ENCODE data around the gene EXOC4. TPM values are rescaled to one million over a fixed set of nuclear protein-coding genes. Genes with fewer than 3 reads are reported as not detected.

EXOC4 gene
- total RNA-seq, 2 experiments from 2014 or later, result 58.0 to 59.9 TPM

GRCh38 chr7:133837224-133837623 lies 584.3 kb downstream of the EXOC4 start:
- intact Hi-C loops (cut with DNase I, micrococcal nuclease), result no loop called here
- POLR2A ChIA-PET, result no interaction called here
- CTCF ChIA-PET, result no interaction called here
- TF ChIP-seq, protein P1, sequence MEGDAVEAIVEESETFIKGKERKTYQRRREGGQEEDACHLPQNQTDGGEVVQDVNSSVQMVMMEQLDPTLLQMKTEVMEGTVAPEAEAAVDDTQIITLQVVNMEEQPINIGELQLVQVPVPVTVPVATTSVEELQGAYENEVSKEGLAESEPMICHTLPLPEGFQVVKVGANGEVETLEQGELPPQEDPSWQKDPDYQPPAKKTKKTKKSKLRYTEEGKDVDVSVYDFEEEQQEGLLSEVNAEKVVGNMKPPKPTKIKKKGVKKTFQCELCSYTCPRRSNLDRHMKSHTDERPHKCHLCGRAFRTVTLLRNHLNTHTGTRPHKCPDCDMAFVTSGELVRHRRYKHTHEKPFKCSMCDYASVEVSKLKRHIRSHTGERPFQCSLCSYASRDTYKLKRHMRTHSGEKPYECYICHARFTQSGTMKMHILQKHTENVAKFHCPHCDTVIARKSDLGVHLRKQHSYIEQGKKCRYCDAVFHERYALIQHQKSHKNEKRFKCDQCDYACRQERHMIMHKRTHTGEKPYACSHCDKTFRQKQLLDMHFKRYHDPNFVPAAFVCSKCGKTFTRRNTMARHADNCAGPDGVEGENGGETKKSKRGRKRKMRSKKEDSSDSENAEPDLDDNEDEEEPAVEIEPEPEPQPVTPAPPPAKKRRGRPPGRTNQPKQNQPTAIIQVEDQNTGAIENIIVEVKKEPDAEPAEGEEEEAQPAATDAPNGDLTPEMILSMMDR (IDR thresholded peaks at IDR 0.05), result no peak
- Mint-ChIP-seq H3K9me3 (peaks cover 3% of the 10 kb centered on the region), H3K4me1 (ENCODE audit: low read depth) (peaks cover 4% of the 10 kb centered on the region), H3K36me3 (ENCODE audit: low read depth) (peaks cover 14% of the 10 kb centered on the region), H3K27ac (no peak overlapping the region), H3K4me3 (no peak overlapping the region), H3K27me3 (no peaks in the 10 kb centered on the region)
- Histone ChIP-seq H3K27ac (ENCODE audit: low read depth in 1 of 2, low read length in 2 of 2) (no peak overlapping the region), H3K4me1 (ENCODE audit: insufficient read depth, low read length) (no peaks in the 10 kb centered on the region), H3K27me3 (ENCODE audit: control insufficient read depth in 1 of 2, insufficient read depth in 2 of 2, low read length in 2 of 2) (no peaks in the 10 kb centered on the region), H3K36me3 (ENCODE audit: insufficient read depth, low read length) (no peaks in the 10 kb centered on the region), H3K9me3 (ENCODE audit: control insufficient read depth in 1 of 2, insufficient read depth in 1 of 2, low read length in 2 of 2) (no peaks in the 10 kb centered on the region), H3K4me3 (ENCODE audit: low read length) (no peak overlapping the region)
- DNase-seq (no peak), ATAC-seq (ENCODE audit: poor library complexity) (no peak)

DNA sequence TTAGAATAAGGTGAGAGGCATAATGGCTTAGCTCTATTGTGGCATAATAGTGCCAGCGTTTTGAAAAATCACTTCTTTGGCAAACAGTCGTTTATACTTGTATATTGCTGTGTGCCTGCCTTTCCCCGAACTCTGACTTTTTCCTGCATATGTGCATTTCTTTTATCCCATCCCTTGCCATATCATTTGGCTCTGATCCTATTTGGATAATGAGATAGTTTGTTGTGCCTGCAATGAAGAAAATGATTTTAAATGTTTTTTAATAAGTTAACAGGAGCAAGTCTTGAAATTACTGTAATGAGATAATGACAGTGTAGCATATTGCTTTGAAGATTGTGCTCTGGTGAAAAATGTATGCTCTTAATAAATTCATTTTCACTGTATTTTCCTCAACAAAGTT lies 586.2 kb downstream of the EXOC4 start:
- H3K9me3 Mint-ChIP-seq, result peaks cover 3% of the 10 kb centered on the region
- no peaks in the 10 kb centered on the region for H3K4me1 ChIP-seq (ENCODE audit: insufficient read depth, low read length)
- H3K27me3 Mint-ChIP-seq, result no peaks in the 10 kb centered on the region
- no peak overlapping the region for H3K4me3 ChIP-seq (ENCODE audit: low read length)
- no peaks in the 10 kb centered on the region for H3K36me3 ChIP-seq (ENCODE audit: insufficient read depth, low read length)
- peaks cover 4% of the 10 kb centered on the region for H3K4me1 Mint-ChIP-seq (ENCODE audit: low read depth)
- no peak overlapping the region for H3K27ac ChIP-seq (ENCODE audit: low read depth in 1 of 2, low read length in 2 of 2)
- no peak overlapping the region for H3K4me3 Mint-ChIP-seq
- DNase-seq (no peak), ATAC-seq (ENCODE audit: poor library complexity) (no peak)
- peaks cover 17% of the 10 kb centered on the region for H3K36me3 Mint-ChIP-seq (ENCODE audit: low read depth)
- H3K9me3 ChIP-seq (ENCODE audit: control insufficient read depth in 1 of 2, insufficient read depth in 1 of 2, low read length in 2 of 2), result no peaks in the 10 kb centered on the region
- ChIA-PET POLR2A (no interaction called here), CTCF (no interaction called here)
- H3K27me3 ChIP-seq (ENCODE audit: control insufficient read depth in 1 of 2, insufficient read depth in 2 of 2, low read length in 2 of 2), result no peaks in the 10 kb centered on the region
- intact Hi-C loops (cut with DNase I, micrococcal nuclease), result no loop called here
- TF ChIP-seq, protein P1 (IDR thresholded peaks at IDR 0.05), result no peak
- no peak overlapping the region for H3K27ac Mint-ChIP-seq

- no peaks in the 10 kb centered on the region for H3K36me3 ChIP-seq (ENCODE audit: insufficient read depth, low read length)
- Mint-ChIP-seq H3K4me3 (no peak overlapping the region), H3K36me3 (ENCODE audit: low read depth) (peaks cover 17% of the 10 kb centered on the region), H3K4me1 (ENCODE audit: low read depth) (no peaks in the 10 kb centered on the region), H3K9me3 (peaks cover 3% of the 10 kb centered on the region), H3K27me3 (no peaks in the 10 kb centered on the region), H3K27ac (no peak overlapping the region)
- ChIA-PET CTCF (no interaction called here), POLR2A (interaction anchor here (0.7 kb wide), 1 partner anchor 112 kb away, joined by 4 read pairs; no protein-coding TSS in a partner anchor)
- no peaks in the 10 kb centered on the region for H3K4me1 ChIP-seq (ENCODE audit: insufficient read depth, low read length)
- TF ChIP-seq, protein P1 (IDR thresholded peaks at IDR 0.05), result no peak
- no peak overlapping the region for H3K27ac ChIP-seq (ENCODE audit: low read depth in 1 of 2, low read length in 2 of 2)
- no peaks in the 10 kb centered on the region for H3K27me3 ChIP-seq (ENCODE audit: control insufficient read depth in 1 of 2, insufficient read depth in 2 of 2, low read length in 2 of 2)
- DNase-seq (no peak), ATAC-seq (ENCODE audit: poor library complexity) (no peak)
- H3K9me3 ChIP-seq (ENCODE audit: control insufficient read depth in 1 of 2, insufficient read depth in 1 of 2, low read length in 2 of 2), result no peaks in the 10 kb centered on the region
- intact Hi-C loops (cut with DNase I, micrococcal nuclease), result no loop called here
- H3K4me3 ChIP-seq (ENCODE audit: low read length), result no peak overlapping the region
Measured at GRCh38 chr7:133843341-133843740, 590.5 kb downstream of the EXOC4 start.
